Liver (tissue), 3 donors: Measurements from ENCODE around the gene SETBP1.

Source experiments
- JUND ChIP-seq, 2 donors: IDR thresholded peaks; 2 replicates each; pipeline ENCODE4 v1.6.1; 2016; ENCODE audit warnings: antibody characterized with exemption in 2 of 2
- RAD21 ChIP-seq, 2 donors: IDR thresholded peaks; 2 replicates each; pipeline ENCODE4 v1.6.1; 2016; ENCODE audit warnings: antibody characterized with exemption in 2 of 2, mild to moderate bottlenecking in 2 of 2
- SP1 ChIP-seq: IDR thresholded peaks from 2 replicates; pipeline ENCODE4 v1.6.1; 2018; ENCODE audit warnings: antibody characterized with exemption, mild to moderate bottlenecking
- YY1 ChIP-seq: IDR thresholded peaks from 2 replicates; pipeline ENCODE4 v1.6.1; 2016; ENCODE audit warnings: antibody characterized with exemption, mild to moderate bottlenecking
- TF ChIP-seq, protein P1 (sequence below): fragments of 150-350 bp; IDR thresholded peaks from 2 replicates; pipeline ENCODE4 v1.5.1; 2017; ENCODE audit warnings: improper control_type of control experiment, low read depth, low read length; ENCODE audit not compliant: missing input control
- donor health status: healthy.
- donor health status: healthy.

GRCh38 chr18:44895176-44895798 lies 214.6 kb downstream of the SETBP1 start:
- TF ChIP-seq, protein P1, sequence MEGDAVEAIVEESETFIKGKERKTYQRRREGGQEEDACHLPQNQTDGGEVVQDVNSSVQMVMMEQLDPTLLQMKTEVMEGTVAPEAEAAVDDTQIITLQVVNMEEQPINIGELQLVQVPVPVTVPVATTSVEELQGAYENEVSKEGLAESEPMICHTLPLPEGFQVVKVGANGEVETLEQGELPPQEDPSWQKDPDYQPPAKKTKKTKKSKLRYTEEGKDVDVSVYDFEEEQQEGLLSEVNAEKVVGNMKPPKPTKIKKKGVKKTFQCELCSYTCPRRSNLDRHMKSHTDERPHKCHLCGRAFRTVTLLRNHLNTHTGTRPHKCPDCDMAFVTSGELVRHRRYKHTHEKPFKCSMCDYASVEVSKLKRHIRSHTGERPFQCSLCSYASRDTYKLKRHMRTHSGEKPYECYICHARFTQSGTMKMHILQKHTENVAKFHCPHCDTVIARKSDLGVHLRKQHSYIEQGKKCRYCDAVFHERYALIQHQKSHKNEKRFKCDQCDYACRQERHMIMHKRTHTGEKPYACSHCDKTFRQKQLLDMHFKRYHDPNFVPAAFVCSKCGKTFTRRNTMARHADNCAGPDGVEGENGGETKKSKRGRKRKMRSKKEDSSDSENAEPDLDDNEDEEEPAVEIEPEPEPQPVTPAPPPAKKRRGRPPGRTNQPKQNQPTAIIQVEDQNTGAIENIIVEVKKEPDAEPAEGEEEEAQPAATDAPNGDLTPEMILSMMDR, result peak; percentile 50
- TF ChIP-seq YY1, result peak; percentile 83
- peak; percentile 83 to 89 for TF ChIP-seq RAD21 (IDR thresholded peaks at IDR 0.05)
- no peak for TF ChIP-seq JUND (IDR thresholded peaks at IDR 0.05)
- TF ChIP-seq SP1, result no peak
